ENCODE data around the gene TAF1D.

GRCh38 chr11:93770160-93770559 lies 28.9 kb upstream of the TAF1D start:
- no peak for TF ChIP-seq EZH2 (IDR thresholded peaks at IDR 0.05; ENCODE audit: low read depth)
- no peak for TF ChIP-seq CTCF (conservative IDR thresholded peaks at IDR 0.05)

All from PC-9 (cell line).